ENCODE results near the gene GALNT2. TPM values are rescaled to one million over a fixed set of nuclear protein-coding genes. Genes with fewer than 3 reads are reported as not detected.

The GALNT2 gene
- total RNA-seq, 1 experiment from 2014 or later: 114 TPM

GRCh38 chr1:230249695-230250480, 182.8 kb downstream of the GALNT2 start:
- H3K4me1 Mint-ChIP-seq (ENCODE audit: insufficient read depth, unreplicated experiment): peaks cover 13% of the 10 kb centered on the region
- intact Hi-C loops (cut with micrococcal nuclease): loop anchor here (5.0 kb wide), 1 partner anchor 183 kb away; the partner anchor contains the start of gene GALNT2

GRCh38 chr1:230250666-230251065, 183.6 kb downstream of the GALNT2 start:
- no TSS peak for BruUV-seq (replicated peaks)
- no peaks in the 10 kb centered on the region for H3K27me3 Mint-ChIP-seq (ENCODE audit: insufficient read depth, unreplicated experiment)
- H3K4me3 Mint-ChIP-seq (ENCODE audit: unreplicated experiment): no peak overlapping the region
- no peak for TF ChIP-seq CTCF (IDR thresholded peaks at IDR 0.05; ENCODE audit: unreplicated experiment)
- ChIA-PET POLR2A (no interaction called here), CTCF (interaction anchor here (0.7 to 0.9 kb wide), 2 partner anchors 735 to 1525 kb away, joined by 3 read pairs; no protein-coding TSS in a partner anchor)
- DNase-seq (ENCODE audit: unreplicated experiment): no peak
- peaks cover 85% of the 10 kb centered on the region for H3K36me3 Mint-ChIP-seq (ENCODE audit: insufficient read depth, unreplicated experiment)
- intact Hi-C loops (cut with micrococcal nuclease): no loop called here
- H3K9me3 Mint-ChIP-seq (ENCODE audit: unreplicated experiment): no peaks in the 10 kb centered on the region
- H3K4me1 Mint-ChIP-seq (ENCODE audit: insufficient read depth, unreplicated experiment): peaks cover 13% of the 10 kb centered on the region
- H3K27ac Mint-ChIP-seq (ENCODE audit: low read depth, unreplicated experiment): no peak overlapping the region

More at GRCh38 chr1:230249695-230250480, 182.8 kb downstream of the GALNT2 start:
- no peak overlapping the region for H3K4me3 Mint-ChIP-seq (ENCODE audit: unreplicated experiment)
- TF ChIP-seq CTCF (IDR thresholded peaks at IDR 0.05; ENCODE audit: unreplicated experiment): no peak
- ChIA-PET CTCF (interaction anchor here (0.5 to 1.2 kb wide), 6 partner anchors 18 to 735 kb away, joined by 3 read pairs; no protein-coding TSS in a partner anchor), POLR2A (no interaction called here)
- BruUV-seq (replicated peaks): no TSS peak
- peaks cover 85% of the 10 kb centered on the region for H3K36me3 Mint-ChIP-seq (ENCODE audit: insufficient read depth, unreplicated experiment)
- H3K27me3 Mint-ChIP-seq (ENCODE audit: insufficient read depth, unreplicated experiment): no peaks in the 10 kb centered on the region
- H3K27ac Mint-ChIP-seq (ENCODE audit: low read depth, unreplicated experiment): peak overlapping the region; percentile 78
- no peak for DNase-seq (ENCODE audit: unreplicated experiment)
- H3K9me3 Mint-ChIP-seq (ENCODE audit: unreplicated experiment): no peaks in the 10 kb centered on the region

GRCh38 chr1:230251644-230252191, 184.7 kb downstream of the GALNT2 start:
- no peaks in the 10 kb centered on the region for H3K27me3 Mint-ChIP-seq (ENCODE audit: insufficient read depth, unreplicated experiment)
- no peak for DNase-seq (ENCODE audit: unreplicated experiment)
- no peaks in the 10 kb centered on the region for H3K9me3 Mint-ChIP-seq (ENCODE audit: unreplicated experiment)
- peaks cover 85% of the 10 kb centered on the region for H3K36me3 Mint-ChIP-seq (ENCODE audit: insufficient read depth, unreplicated experiment)
- TF ChIP-seq CTCF (IDR thresholded peaks at IDR 0.05; ENCODE audit: unreplicated experiment): no peak
- H3K4me3 Mint-ChIP-seq (ENCODE audit: unreplicated experiment): no peak overlapping the region
- CTCF ChIA-PET: interaction anchor here (0.6 to 0.7 kb wide), 3 partner anchors 17 to 688 kb away, joined by 3 read pairs; no protein-coding TSS in a partner anchor
- POLR2A ChIA-PET: no interaction called here
- BruUV-seq (replicated peaks): no TSS peak
- peaks cover 13% of the 10 kb centered on the region for H3K4me1 Mint-ChIP-seq (ENCODE audit: insufficient read depth, unreplicated experiment)
- H3K27ac Mint-ChIP-seq (ENCODE audit: low read depth, unreplicated experiment): no peak overlapping the region
- intact Hi-C loops (cut with micrococcal nuclease): no loop called here

GRCh38 chr1:230253150-230253549, 186.1 kb downstream of the GALNT2 start:
- peaks cover 12% of the 10 kb centered on the region for H3K4me1 Mint-ChIP-seq (ENCODE audit: insufficient read depth, unreplicated experiment)

More at GRCh38 chr1:230253150-230253549, 186.1 kb downstream of the GALNT2 start:
- no peak for TF ChIP-seq CTCF (IDR thresholded peaks at IDR 0.05; ENCODE audit: unreplicated experiment)
- no peaks in the 10 kb centered on the region for H3K9me3 Mint-ChIP-seq (ENCODE audit: unreplicated experiment)
- peaks cover 76% of the 10 kb centered on the region for H3K36me3 Mint-ChIP-seq (ENCODE audit: insufficient read depth, unreplicated experiment)
- DNase-seq (ENCODE audit: unreplicated experiment): no peak
- no peak overlapping the region for H3K4me3 Mint-ChIP-seq (ENCODE audit: unreplicated experiment)
- BruUV-seq (replicated peaks): no TSS peak
- ChIA-PET POLR2A (no interaction called here), CTCF (no interaction called here)
- H3K27ac Mint-ChIP-seq (ENCODE audit: low read depth, unreplicated experiment): no peak overlapping the region
- intact Hi-C loops (cut with micrococcal nuclease): no loop called here
- no peaks in the 10 kb centered on the region for H3K27me3 Mint-ChIP-seq (ENCODE audit: insufficient read depth, unreplicated experiment)
